MM.1S (cell line): ENCODE measurements around the gene DOCK4.

ENCODE experiments used
- DNase-seq: peaks from one replicate; pipeline ENCODE4 v3.0.0-alpha.2; 2015
- H2AFZ ChIP-seq: fragments of 300-600 bp; sonication (generic); 2 replicates; pipeline ENCODE4 v1.6.0; 2016; ENCODE audit warnings: antibody characterized with exemption, low read length
- H3F3A ChIP-seq: fragments of 300-600 bp; sonication (generic); 2 replicates; pipeline ENCODE4 v1.6.1; 2016; ENCODE audit warnings: mild to moderate bottlenecking, antibody characterized with exemption, low read length, moderate library complexity, mixed read lengths; ENCODE audit not compliant: insufficient read depth
- H3K27ac ChIP-seq: fragments of 300-600 bp; sonication (generic); 2 replicates; pipeline ENCODE4 v1.5.1; 2016; ENCODE audit warnings: mild to moderate bottlenecking, low read length
- H3K27me3 ChIP-seq: fragments of 300-600 bp; sonication (generic); replicated peaks from 2 replicates; pipeline ENCODE4 v1.6.0; 2016; ENCODE audit warnings: low read length; ENCODE audit not compliant: insufficient read depth
- H3K36me3 ChIP-seq: fragments of 300-600 bp; sonication (generic); replicated peaks from 2 replicates; pipeline ENCODE4 v1.6.1; 2016; ENCODE audit warnings: mild to moderate bottlenecking, low read length, mixed read lengths; ENCODE audit not compliant: insufficient read depth
- H3K4me1 ChIP-seq: fragments of 300-600 bp; sonication (generic); 2 replicates; pipeline ENCODE4 v1.6.1; 2016; ENCODE audit warnings: low read length, mixed read lengths
- H3K4me2 ChIP-seq: fragments of 300-600 bp; sonication (generic); 2 replicates; pipeline ENCODE4 v1.6.0; 2016; ENCODE audit warnings: low read depth, low read length
- H3K4me3 ChIP-seq: fragments of 300-600 bp; sonication (generic); 2 replicates; pipeline ENCODE4 v1.5.1; 2016; ENCODE audit warnings: low read length, mixed read lengths
- H3K79me2 ChIP-seq: fragments of 300-600 bp; sonication (generic); 2 replicates; pipeline ENCODE4 v1.6.1; 2016; ENCODE audit warnings: mixed run types, low read length, mixed read lengths
- H3K9ac ChIP-seq: fragments of 300-600 bp; sonication (generic); 2 replicates; pipeline ENCODE4 v1.6.1; 2016; ENCODE audit warnings: low read length, mixed read lengths
- H3K9me2 ChIP-seq: fragments of 300-600 bp; sonication (generic); replicated peaks from 2 replicates; pipeline ENCODE4 v1.6.1; 2016; ENCODE audit warnings: mild to moderate bottlenecking, low read length, mixed read lengths; ENCODE audit not compliant: insufficient read depth
- H3K9me3 ChIP-seq: fragments of 300-600 bp; sonication (generic); replicated peaks from 2 replicates; pipeline ENCODE4 v1.6.1; 2016; ENCODE audit warnings: mild to moderate bottlenecking, low read length, mixed read lengths; ENCODE audit not compliant: insufficient read depth
- H4K20me1 ChIP-seq: fragments of 300-600 bp; sonication (generic); 2 replicates; pipeline ENCODE4 v1.6.1; 2016; ENCODE audit warnings: mild to moderate bottlenecking, low read length, moderate library complexity, mixed read lengths; ENCODE audit not compliant: insufficient read depth
- CTCF ChIP-seq: fragments of 300-600 bp; sonication (generic); IDR thresholded peaks from 2 replicates; pipeline ENCODE4 v1.5.1; 2016; ENCODE audit warnings: antibody characterized with exemption, low read length, mixed read lengths
- EZH2 ChIP-seq: fragments of 300-600 bp; sonication (generic); optimal IDR thresholded peaks from 2 replicates; pipeline ENCODE3; 2017; ENCODE audit warnings: low read depth, mild to moderate bottlenecking, antibody characterized with exemption, low read length, mixed read lengths
- EZH2phosphoT487 ChIP-seq: fragments of 300-600 bp; sonication (generic); IDR thresholded peaks from 2 replicates; pipeline ENCODE4 v1.6.1; 2018; ENCODE audit warnings: antibody characterized with exemption, low read length

Gene DOCK4

DNA sequence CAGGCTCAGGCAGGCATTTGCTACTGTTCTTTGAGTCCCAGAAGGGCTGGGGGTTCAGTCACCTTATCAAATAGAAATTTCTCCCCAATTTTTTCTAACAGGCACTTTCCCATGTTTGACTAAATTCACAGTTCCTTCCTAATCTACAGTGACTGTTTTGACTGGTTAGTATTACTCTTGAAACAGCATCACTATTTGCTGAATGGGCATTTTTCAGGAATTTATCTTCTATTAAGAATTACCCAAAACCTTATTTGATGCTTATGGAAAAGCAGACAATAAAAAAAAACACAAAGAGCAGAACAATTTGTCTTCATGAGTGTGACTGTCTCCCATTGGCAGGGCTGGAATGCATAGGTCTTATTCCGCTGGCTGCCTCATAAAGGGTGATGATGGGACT lies 269.0 kb downstream of the DOCK4 start:
- DNase-seq: no peak
- Histone ChIP-seq H3K4me1 (no peaks in the 10 kb centered on the region), H2AFZ (no peak overlapping the region), H3K4me3 (no peak overlapping the region), H4K20me1 (no peaks in the 10 kb centered on the region), H3K36me3 (no peaks in the 10 kb centered on the region; the same call in 1 of the 2 replicates), H3K27ac (no peak overlapping the region), H3K9ac (no peak overlapping the region), H3K4me2 (no peak overlapping the region), H3K9me3 (no peaks in the 10 kb centered on the region), H3K27me3 (no peaks in the 10 kb centered on the region), H3K79me2 (no peaks in the 10 kb centered on the region), H3F3A (no peaks in the 10 kb centered on the region), H3K9me2 (no peaks in the 10 kb centered on the region)
- no peak for TF ChIP-seq EZH2phosphoT487
- TF ChIP-seq EZH2: no peak
- TF ChIP-seq CTCF: no peak

DNA sequence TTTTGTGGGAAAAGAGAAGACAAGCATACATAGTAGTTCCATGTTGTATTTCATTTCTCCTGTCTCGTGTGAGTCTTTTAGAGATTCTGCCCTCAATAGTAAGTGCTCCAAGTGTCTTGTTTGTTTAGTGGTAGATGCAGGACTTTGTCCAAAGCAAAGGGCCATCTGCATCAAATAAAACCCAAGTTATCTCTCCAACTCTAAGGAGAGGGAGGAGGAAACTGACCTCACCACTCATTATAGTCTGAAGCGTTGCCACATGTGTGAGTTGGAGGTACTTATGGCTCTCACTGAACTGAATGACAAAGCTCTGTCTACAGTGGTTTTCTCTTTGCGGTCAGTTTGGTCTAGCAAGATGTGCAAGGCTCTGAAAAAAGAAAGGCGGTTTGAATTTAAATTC lies 272.6 kb downstream of the DOCK4 start:
- no peaks in the 10 kb centered on the region for H3K79me2 ChIP-seq
- no peaks in the 10 kb centered on the region for H3F3A ChIP-seq
- no peaks in the 10 kb centered on the region for H4K20me1 ChIP-seq
- H2AFZ ChIP-seq: no peak overlapping the region
- TF ChIP-seq EZH2phosphoT487 (no peak), EZH2 (no peak), CTCF (no peak)
- H3K27ac ChIP-seq: no peak overlapping the region
- no peak overlapping the region for H3K4me3 ChIP-seq
- no peaks in the 10 kb centered on the region for H3K9me3 ChIP-seq
- no peak overlapping the region for H3K4me2 ChIP-seq
- H3K4me1 ChIP-seq: no peaks in the 10 kb centered on the region
- no peaks in the 10 kb centered on the region for H3K9me2 ChIP-seq
- no peaks in the 10 kb centered on the region for H3K27me3 ChIP-seq
- DNase-seq: no peak
- no peak overlapping the region for H3K9ac ChIP-seq
- H3K36me3 ChIP-seq: no peaks in the 10 kb centered on the region; the same call in 1 of the 2 replicates

GRCh38 chr7:111931958-111932357 lies 274.2 kb downstream of the DOCK4 start:
- Histone ChIP-seq H3K4me2 (no peak overlapping the region), H3K36me3 (no peaks in the 10 kb centered on the region; the same call in 1 of the 2 replicates), H3K9me2 (no peaks in the 10 kb centered on the region), H3K9me3 (no peaks in the 10 kb centered on the region), H3K79me2 (no peaks in the 10 kb centered on the region), H3K4me3 (no peak overlapping the region), H3F3A (no peaks in the 10 kb centered on the region), H3K27ac (no peak overlapping the region), H3K9ac (no peak overlapping the region), H2AFZ (no peak overlapping the region), H3K4me1 (no peaks in the 10 kb centered on the region), H4K20me1 (no peaks in the 10 kb centered on the region), H3K27me3 (no peaks in the 10 kb centered on the region)
- TF ChIP-seq EZH2: no peak
- no peak for TF ChIP-seq EZH2phosphoT487
- TF ChIP-seq CTCF: no peak
- DNase-seq: no peak
